NCI-H510A (cell line): ENCODE data around the gene LRRTM3.

Experiments used
- DNase-seq: peaks from one replicate; lab custom pipeline; 2025; lab: John Stamatoyannopoulos, UW

The LRRTM3 gene

GRCh38 chr10:67119651-67120050 lies 193.8 kb downstream of the LRRTM3 start:
- no peak for DNase-seq

- DNase-seq, result no peak
These were observed 201.6 kb downstream of the LRRTM3 start for GRCh38 chr10:67127441-67127840.

- no peak for DNase-seq
These were observed 214.8 kb downstream of the LRRTM3 start for GRCh38 chr10:67140641-67141040.

GRCh38 chr10:67141300-67141699 lies 215.5 kb downstream of the LRRTM3 start:
- no peak for DNase-seq

- no peak for DNase-seq
These were observed 218.7 kb downstream of the LRRTM3 start for GRCh38 chr10:67144530-67144929.
